ENCODE results near the gene FOXP1.
A peak's percentile ranks its signal among the peaks of the same experiment; 100 is the strongest.

Gene FOXP1

DNA sequence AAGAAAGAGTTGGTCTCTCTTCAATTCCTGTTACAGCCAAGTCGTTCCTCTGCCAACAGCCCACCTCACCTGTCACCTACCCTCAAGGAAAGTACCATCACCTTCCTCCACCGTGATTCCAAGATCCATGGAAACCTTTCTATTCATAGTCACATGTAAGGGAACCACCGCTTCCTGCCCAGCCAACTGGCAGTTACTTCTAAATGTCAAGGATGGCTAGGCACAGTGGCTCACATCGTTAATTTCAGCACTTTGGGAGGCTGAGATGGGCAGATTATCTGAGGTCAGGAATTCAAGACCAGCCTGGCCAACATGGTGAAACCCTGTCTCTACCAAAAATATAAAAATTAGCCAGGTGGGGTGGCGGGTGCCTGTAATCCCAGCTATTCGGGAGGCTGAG, 82.8 kb downstream of the FOXP1 start:
- H3K27ac ChIP-seq (ENCODE audit: low read depth in 2 of 2, low read length in 2 of 2): no peak overlapping the region
- no peaks in the 10 kb centered on the region for H3K27me3 ChIP-seq (ENCODE audit: control insufficient read depth in 2 of 2, insufficient read depth in 2 of 2, low read length in 2 of 2)
- H3K4me3 ChIP-seq (ENCODE audit: low read length in 2 of 2): no peak overlapping the region
- no peaks in the 10 kb centered on the region for H3K9me3 ChIP-seq (ENCODE audit: control insufficient read depth in 2 of 2, low read length in 2 of 2)
- peaks cover 2 to 4% of the 10 kb centered on the region in 2 donors for H3K36me3 ChIP-seq (ENCODE audit: control insufficient read depth in 2 of 2, insufficient read depth in 2 of 2, low read length in 2 of 2)
- H3K4me1 ChIP-seq (ENCODE audit: control insufficient read depth in 2 of 2, insufficient read depth in 2 of 2, low read length in 2 of 2): no peaks in the 10 kb centered on the region
- no peak overlapping the region for H3K9ac ChIP-seq (ENCODE audit: low read depth in 1 of 2, low read length in 2 of 2)

- H3K27ac ChIP-seq (ENCODE audit: low read depth in 2 of 2, low read length in 2 of 2): no peak overlapping the region
- no peak overlapping the region for H3K4me3 ChIP-seq (ENCODE audit: low read length in 2 of 2)
- H3K9ac ChIP-seq (ENCODE audit: low read depth in 1 of 2, low read length in 2 of 2): no peak overlapping the region
- peaks cover 2 to 4% of the 10 kb centered on the region in 2 donors for H3K36me3 ChIP-seq (ENCODE audit: control insufficient read depth in 2 of 2, insufficient read depth in 2 of 2, low read length in 2 of 2)
- no peaks in the 10 kb centered on the region for H3K27me3 ChIP-seq (ENCODE audit: control insufficient read depth in 2 of 2, insufficient read depth in 2 of 2, low read length in 2 of 2)
- H3K9me3 ChIP-seq (ENCODE audit: control insufficient read depth in 2 of 2, low read length in 2 of 2): no peaks in the 10 kb centered on the region
- no peaks in the 10 kb centered on the region for H3K4me1 ChIP-seq (ENCODE audit: control insufficient read depth in 2 of 2, insufficient read depth in 2 of 2, low read length in 2 of 2)
Observed at GRCh38 chr3:71499227-71499876, 84.2 kb downstream of the FOXP1 start.

GRCh38 chr3:71498543-71498942, 85.0 kb downstream of the FOXP1 start:
- Histone ChIP-seq H3K27me3 (ENCODE audit: control insufficient read depth in 2 of 2, insufficient read depth in 2 of 2, low read length in 2 of 2) (no peaks in the 10 kb centered on the region), H3K9ac (ENCODE audit: low read depth in 1 of 2, low read length in 2 of 2) (no peak overlapping the region), H3K4me3 (ENCODE audit: low read length in 2 of 2) (no peak overlapping the region), H3K36me3 (ENCODE audit: control insufficient read depth in 2 of 2, insufficient read depth in 2 of 2, low read length in 2 of 2) (peaks cover 2 to 4% of the 10 kb centered on the region in 2 donors), H3K9me3 (ENCODE audit: control insufficient read depth in 2 of 2, low read length in 2 of 2) (no peaks in the 10 kb centered on the region), H3K4me1 (ENCODE audit: control insufficient read depth in 2 of 2, insufficient read depth in 2 of 2, low read length in 2 of 2) (no peaks in the 10 kb centered on the region), H3K27ac (ENCODE audit: low read depth in 2 of 2, low read length in 2 of 2) (no peak overlapping the region)

GRCh38 chr3:71497971-71498444, 85.5 kb downstream of the FOXP1 start:
- Histone ChIP-seq H3K4me1 (ENCODE audit: control insufficient read depth in 2 of 2, insufficient read depth in 2 of 2, low read length in 2 of 2) (no peaks in the 10 kb centered on the region), H3K9ac (ENCODE audit: low read depth in 1 of 2, low read length in 2 of 2) (no peak overlapping the region), H3K4me3 (ENCODE audit: low read length in 2 of 2) (no peak overlapping the region), H3K27me3 (ENCODE audit: control insufficient read depth in 2 of 2, insufficient read depth in 2 of 2, low read length in 2 of 2) (no peaks in the 10 kb centered on the region), H3K9me3 (ENCODE audit: control insufficient read depth in 2 of 2, low read length in 2 of 2) (no peaks in the 10 kb centered on the region), H3K36me3 (ENCODE audit: control insufficient read depth in 2 of 2, insufficient read depth in 2 of 2, low read length in 2 of 2) (peaks cover 4 to 6% of the 10 kb centered on the region in 2 donors), H3K27ac (ENCODE audit: low read depth in 2 of 2, low read length in 2 of 2) (no peak overlapping the region)

DNA sequence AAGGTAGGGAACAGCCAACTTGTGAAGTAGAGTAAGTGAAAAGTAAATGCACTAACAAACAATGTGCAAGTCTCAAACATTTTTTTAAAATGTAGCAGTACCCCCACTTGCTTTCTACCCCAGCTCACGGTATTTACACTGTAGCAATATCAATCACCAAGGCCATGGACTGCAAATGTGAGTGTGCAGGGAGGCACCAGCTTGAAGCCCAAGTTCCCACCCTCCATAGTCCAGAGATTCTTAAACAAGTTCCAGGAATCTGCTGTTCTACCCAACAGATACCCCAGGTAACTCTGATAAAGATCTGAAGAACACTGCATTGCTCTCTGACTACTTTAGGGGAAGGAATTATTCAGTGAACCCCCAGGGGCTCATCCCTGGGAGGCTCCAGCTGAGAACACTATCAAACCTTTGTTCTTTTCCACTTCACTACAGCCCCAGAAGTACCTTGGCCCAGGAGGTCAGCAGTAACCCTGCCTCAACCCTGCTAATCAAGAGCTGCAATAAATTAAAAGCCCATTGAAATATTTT, 86.1 kb downstream of the FOXP1 start:
- H3K27me3 ChIP-seq (ENCODE audit: control insufficient read depth in 2 of 2, insufficient read depth in 2 of 2, low read length in 2 of 2): no peaks in the 10 kb centered on the region
- H3K36me3 ChIP-seq (ENCODE audit: control insufficient read depth in 2 of 2, insufficient read depth in 2 of 2, low read length in 2 of 2): peaks cover 5 to 10% of the 10 kb centered on the region in 2 donors
- no peak overlapping the region for H3K4me3 ChIP-seq (ENCODE audit: low read length in 2 of 2)
- H3K9me3 ChIP-seq (ENCODE audit: control insufficient read depth in 2 of 2, low read length in 2 of 2): no peaks in the 10 kb centered on the region
- no peaks in the 10 kb centered on the region for H3K4me1 ChIP-seq (ENCODE audit: control insufficient read depth in 2 of 2, insufficient read depth in 2 of 2, low read length in 2 of 2)
- H3K9ac ChIP-seq (ENCODE audit: low read depth in 1 of 2, low read length in 2 of 2): no peak overlapping the region
- no peak overlapping the region for H3K27ac ChIP-seq (ENCODE audit: low read depth in 2 of 2, low read length in 2 of 2)

- Histone ChIP-seq H3K36me3 (ENCODE audit: control insufficient read depth in 2 of 2, insufficient read depth in 2 of 2, low read length in 2 of 2) (peaks cover 10 to 14% of the 10 kb centered on the region in 2 donors), H3K27ac (ENCODE audit: low read depth in 2 of 2, low read length in 2 of 2) (no peak overlapping the region)
Observed at GRCh38 chr3:71495708-71496472, 87.6 kb downstream of the FOXP1 start.

GRCh38 chr3:71494212-71494611, 89.3 kb downstream of the FOXP1 start:
- Histone ChIP-seq H3K27me3 (ENCODE audit: control insufficient read depth in 2 of 2, insufficient read depth in 2 of 2, low read length in 2 of 2) (no peaks in the 10 kb centered on the region), H3K9ac (ENCODE audit: low read depth in 1 of 2, low read length in 2 of 2) (no peak overlapping the region), H3K36me3 (ENCODE audit: control insufficient read depth in 2 of 2, insufficient read depth in 2 of 2, low read length in 2 of 2) (peaks cover 10 to 16% of the 10 kb centered on the region in 2 donors), H3K4me1 (ENCODE audit: control insufficient read depth in 2 of 2, insufficient read depth in 2 of 2, low read length in 2 of 2) (no peaks in the 10 kb centered on the region), H3K9me3 (ENCODE audit: control insufficient read depth in 2 of 2, low read length in 2 of 2) (peaks cover 0 to 3% of the 10 kb centered on the region in 2 donors), H3K4me3 (ENCODE audit: low read length in 2 of 2) (no peak overlapping the region), H3K27ac (ENCODE audit: low read depth in 2 of 2, low read length in 2 of 2) (peak overlapping the region in 1 of 2 donors; percentile 11)

More at GRCh38 chr3:71495708-71496472, 87.6 kb downstream of the FOXP1 start:
- no peak overlapping the region for H3K4me3 ChIP-seq (ENCODE audit: low read length in 2 of 2)
- no peak overlapping the region for H3K9ac ChIP-seq (ENCODE audit: low read depth in 1 of 2, low read length in 2 of 2)
- no peaks in the 10 kb centered on the region for H3K27me3 ChIP-seq (ENCODE audit: control insufficient read depth in 2 of 2, insufficient read depth in 2 of 2, low read length in 2 of 2)
- H3K9me3 ChIP-seq (ENCODE audit: control insufficient read depth in 2 of 2, low read length in 2 of 2): peaks cover 0 to 3% of the 10 kb centered on the region in 2 donors
- no peaks in the 10 kb centered on the region for H3K4me1 ChIP-seq (ENCODE audit: control insufficient read depth in 2 of 2, insufficient read depth in 2 of 2, low read length in 2 of 2)

- Histone ChIP-seq H3K27me3 (ENCODE audit: control insufficient read depth in 2 of 2, insufficient read depth in 2 of 2, low read length in 2 of 2) (no peaks in the 10 kb centered on the region), H3K27ac (ENCODE audit: low read depth in 2 of 2, low read length in 2 of 2) (peak overlapping the region in 1 of 2 donors; percentile 35), H3K36me3 (ENCODE audit: control insufficient read depth in 2 of 2, insufficient read depth in 2 of 2, low read length in 2 of 2) (peaks cover 10 to 16% of the 10 kb centered on the region in 2 donors), H3K9ac (ENCODE audit: low read depth in 1 of 2, low read length in 2 of 2) (peak overlapping the region in 1 of 2 donors; percentile 10), H3K9me3 (ENCODE audit: control insufficient read depth in 2 of 2, low read length in 2 of 2) (peaks cover 0 to 3% of the 10 kb centered on the region in 2 donors), H3K4me3 (ENCODE audit: low read length in 2 of 2) (no peak overlapping the region), H3K4me1 (ENCODE audit: control insufficient read depth in 2 of 2, insufficient read depth in 2 of 2, low read length in 2 of 2) (no peaks in the 10 kb centered on the region)
Observed at GRCh38 chr3:71492974-71493771, 90.4 kb downstream of the FOXP1 start.

GRCh38 chr3:71492566-71492965, 91.0 kb downstream of the FOXP1 start:
- H3K27ac ChIP-seq (ENCODE audit: low read depth in 2 of 2, low read length in 2 of 2): peak overlapping the region in 1 of 2 donors; percentile 35
- H3K4me1 ChIP-seq (ENCODE audit: control insufficient read depth in 2 of 2, insufficient read depth in 2 of 2, low read length in 2 of 2): no peaks in the 10 kb centered on the region
- H3K9ac ChIP-seq (ENCODE audit: low read depth in 1 of 2, low read length in 2 of 2): no peak overlapping the region
- no peak overlapping the region for H3K4me3 ChIP-seq (ENCODE audit: low read length in 2 of 2)
- H3K27me3 ChIP-seq (ENCODE audit: control insufficient read depth in 2 of 2, insufficient read depth in 2 of 2, low read length in 2 of 2): no peaks in the 10 kb centered on the region
- peaks cover 0 to 3% of the 10 kb centered on the region in 2 donors for H3K9me3 ChIP-seq (ENCODE audit: control insufficient read depth in 2 of 2, low read length in 2 of 2)
- H3K36me3 ChIP-seq (ENCODE audit: control insufficient read depth in 2 of 2, insufficient read depth in 2 of 2, low read length in 2 of 2): peaks cover 10 to 16% of the 10 kb centered on the region in 2 donors

All from mucosa of rectum (tissue), 2 donors.